ENCODE results near the gene SORCS2.

GRCh38 chr4:7173841-7174449 is 18.4 kb upstream of the SORCS2 start:
- TF ChIP-seq GATA2 (IDR thresholded peaks at IDR 0.05; ENCODE audit: low read depth, low read length) = no peak
- TF ChIP-seq GATA3 (IDR thresholded peaks at IDR 0.05; ENCODE audit: low read depth, low read length) = no peak

Data from SH-SY5Y (cell line).